Nucleus accumbens (tissue), 56 donors: ENCODE results near the gene NKX6-2.
"Not testable (repeated sequence)": the region's sequence is repeated elsewhere in the genome, so short reads cannot be mapped to it uniquely, and the experiment has no call there.

ENCODE experiments used
- DNase-seq, 56 donors: peaks; one replicate each; lab custom pipeline; 2025; lab: John Stamatoyannopoulos, UW

The NKX6-2 gene

GRCh38 chr10:132743925-132744490, 41.9 kb downstream of the NKX6-2 start:
- DNase-seq, result no peak

- not testable (repeated sequence) for DNase-seq
These were observed 42.6 kb downstream of the NKX6-2 start for GRCh38 chr10:132743196-132743924.

GRCh38 chr10:132742837-132743194, 43.1 kb downstream of the NKX6-2 start:
- DNase-seq, result no peak

- no peak for DNase-seq
These were observed 43.6 kb downstream of the NKX6-2 start for GRCh38 chr10:132742167-132742836.

- DNase-seq, result no peak
These were observed 45.4 kb downstream of the NKX6-2 start for GRCh38 chr10:132740588-132740987.

- DNase-seq, result peak in 18 of 56 donors; percentile 15 to 67 (median 36)
These were observed 46.7 kb downstream of the NKX6-2 start for GRCh38 chr10:132739225-132739613.

GRCh38 chr10:132738454-132739224, 47.3 kb downstream of the NKX6-2 start:
- DNase-seq, result peak; percentile 20 to 93 (median 82)

GRCh38 chr10:132737390-132738048, 48.4 kb downstream of the NKX6-2 start:
- peak in 14 of 56 donors; percentile 17 to 69 (median 34) for DNase-seq

GRCh38 chr10:132735923-132736391, 50.0 kb downstream of the NKX6-2 start:
- DNase-seq, result peak in 54 of 56 donors; percentile 46 to 92 (median 81)

- peak in 42 of 56 donors; percentile 38 to 86 (median 69) for DNase-seq
These were observed 50.6 kb downstream of the NKX6-2 start for GRCh38 chr10:132735341-132735775.

GRCh38 chr10:132733926-132734325, 52.0 kb downstream of the NKX6-2 start:
- DNase-seq, result no peak
